ENCODE measurements around the gene ADAMTSL2. TPM values are rescaled to one million over a fixed set of nuclear protein-coding genes. Genes with fewer than 3 reads are reported as not detected.

ADAMTSL2 gene
- polyA plus RNA-seq, 1 of the 3 experiments (the other 2 are of a cell fraction) = 0.21 TPM

DNA sequence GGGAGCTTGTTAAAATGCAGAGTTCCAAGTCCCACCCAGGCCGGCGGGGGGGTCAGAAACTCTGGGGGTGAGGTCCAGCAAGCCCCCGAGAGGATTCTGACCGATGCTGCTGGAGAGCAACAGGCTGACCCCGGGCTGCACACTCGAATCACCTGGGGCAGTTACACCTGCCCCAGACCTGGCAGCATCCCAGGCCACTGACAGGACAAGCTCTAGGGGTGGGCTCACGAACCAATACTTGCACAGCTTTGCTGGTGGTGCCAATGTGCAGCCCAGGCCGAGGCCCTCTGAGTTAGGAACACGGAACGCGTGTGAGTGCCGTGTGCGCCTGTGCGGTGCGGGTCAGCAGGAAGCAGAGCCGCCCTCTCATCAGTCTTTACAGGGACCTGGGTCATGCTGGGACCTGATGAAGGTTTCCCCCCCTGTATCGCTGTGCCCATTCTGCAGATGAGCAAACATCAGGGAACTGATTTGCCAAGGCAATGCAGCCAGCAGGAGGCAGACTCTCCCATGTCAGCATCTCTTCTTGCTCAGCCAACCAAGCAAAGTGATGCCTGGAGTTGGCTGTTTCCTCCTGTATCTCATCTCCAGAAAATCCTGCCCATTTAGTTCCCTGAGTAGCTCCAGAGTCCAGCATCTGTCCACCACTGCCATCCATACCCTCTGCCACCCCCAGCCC, 58.4 kb downstream of the ADAMTSL2 start:
- Histone ChIP-seq H3K4me1 (ENCODE audit: control insufficient read depth in 1 of 2, insufficient read depth in 2 of 2, low read depth in 1 of 2, low read length in 1 of 2) (peaks cover 0 to 40% of the 10 kb centered on the region in 2 experiments; a peak in 1 of 4 replicates), H4K20me1 (ENCODE audit: insufficient read depth) (no peaks in the 10 kb centered on the region), H3K9ac (no peak overlapping the region), H3K36me3 (replicated peaks in 1 of 2; ENCODE audit: control insufficient read depth in 1 of 2, insufficient read depth in 2 of 2, low read length in 1 of 2) (no peaks in the 10 kb centered on the region), H3K27me3 (ENCODE audit: insufficient read depth) (no peaks in the 10 kb centered on the region), H3K27ac (ENCODE audit: low read depth in 2 of 2, low read length in 1 of 2) (peak overlapping the region in 1 of 2 experiments; percentile 64; a peak in 2 of 4 replicates), H3K9me3 (0 out of 2 replicates have a peak, but pooled peaks cover 8% of the 10 kb centered on the region), H3F3A (replicated peaks; ENCODE audit: insufficient read depth) (no peaks in the 10 kb centered on the region), H3K9me2 (no peaks in the 10 kb centered on the region), H2AFZ (ENCODE audit: low read depth) (no peak overlapping the region), H3K4me2 (no peak overlapping the region), H3K4me3 (ENCODE audit: low read depth in 2 of 2, low read length in 1 of 2) (no peak overlapping the region), H3K79me2 (ENCODE audit: insufficient read depth) (no peaks in the 10 kb centered on the region)
- POLR2A ChIA-PET = interaction anchor here (1.0 to 1.8 kb wide), 5 partner anchors 9 to 54 kb away, joined by 4 to 5 read pairs (median 4); partner anchors contain the start of gene DBH
- CTCF ChIA-PET = interaction anchor here (0.9 to 3.1 kb wide), 6 partner anchors 11 to 70 kb away, joined by 3 to 25 read pairs (median 4); no protein-coding TSS in a partner anchor
- WGBS (ENCODE audit: low lambda C conversion rate) = 94% methylated on average over 7 of the region's 17 CpGs
- DNase-seq = no peak
- TF ChIP-seq RAD21 (IDR thresholded peaks at IDR 0.05; ENCODE audit: low read length) (peak; percentile 48), FOXM1 (IDR thresholded peaks at IDR 0.05; ENCODE audit: low read depth) (no peak), FOXJ3 (CRISPR knock-in tag; IDR thresholded peaks at IDR 0.05) (no peak), MXI1 (IDR thresholded peaks at IDR 0.05; ENCODE audit: low read depth, low read length) (no peak), SMC3 (IDR thresholded peaks at IDR 0.05; ENCODE audit: low read depth, low read length) (peak; percentile 27; the same call in 1 of the 2 replicates), TAF1 (IDR thresholded peaks at IDR 0.05; ENCODE audit: borderline replicate concordance, low read depth, low read length) (no peak), EP300 (IDR thresholded peaks at IDR 0.05; ENCODE audit: borderline replicate concordance in 1 of 2, low read depth in 1 of 2, low read length in 1 of 2) (no peak)
- TF ChIP-seq, protein P1, sequence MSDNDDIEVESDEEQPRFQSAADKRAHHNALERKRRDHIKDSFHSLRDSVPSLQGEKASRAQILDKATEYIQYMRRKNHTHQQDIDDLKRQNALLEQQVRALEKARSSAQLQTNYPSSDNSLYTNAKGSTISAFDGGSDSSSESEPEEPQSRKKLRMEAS (IDR thresholded peaks at IDR 0.05; ENCODE audit: low read depth) = no peak
- TF ChIP-seq, protein P2, sequence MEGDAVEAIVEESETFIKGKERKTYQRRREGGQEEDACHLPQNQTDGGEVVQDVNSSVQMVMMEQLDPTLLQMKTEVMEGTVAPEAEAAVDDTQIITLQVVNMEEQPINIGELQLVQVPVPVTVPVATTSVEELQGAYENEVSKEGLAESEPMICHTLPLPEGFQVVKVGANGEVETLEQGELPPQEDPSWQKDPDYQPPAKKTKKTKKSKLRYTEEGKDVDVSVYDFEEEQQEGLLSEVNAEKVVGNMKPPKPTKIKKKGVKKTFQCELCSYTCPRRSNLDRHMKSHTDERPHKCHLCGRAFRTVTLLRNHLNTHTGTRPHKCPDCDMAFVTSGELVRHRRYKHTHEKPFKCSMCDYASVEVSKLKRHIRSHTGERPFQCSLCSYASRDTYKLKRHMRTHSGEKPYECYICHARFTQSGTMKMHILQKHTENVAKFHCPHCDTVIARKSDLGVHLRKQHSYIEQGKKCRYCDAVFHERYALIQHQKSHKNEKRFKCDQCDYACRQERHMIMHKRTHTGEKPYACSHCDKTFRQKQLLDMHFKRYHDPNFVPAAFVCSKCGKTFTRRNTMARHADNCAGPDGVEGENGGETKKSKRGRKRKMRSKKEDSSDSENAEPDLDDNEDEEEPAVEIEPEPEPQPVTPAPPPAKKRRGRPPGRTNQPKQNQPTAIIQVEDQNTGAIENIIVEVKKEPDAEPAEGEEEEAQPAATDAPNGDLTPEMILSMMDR (IDR thresholded peaks at IDR 0.05) = peak; percentile 12; the same call in 1 of the 2 replicates
- TF ChIP-seq, protein P3, sequence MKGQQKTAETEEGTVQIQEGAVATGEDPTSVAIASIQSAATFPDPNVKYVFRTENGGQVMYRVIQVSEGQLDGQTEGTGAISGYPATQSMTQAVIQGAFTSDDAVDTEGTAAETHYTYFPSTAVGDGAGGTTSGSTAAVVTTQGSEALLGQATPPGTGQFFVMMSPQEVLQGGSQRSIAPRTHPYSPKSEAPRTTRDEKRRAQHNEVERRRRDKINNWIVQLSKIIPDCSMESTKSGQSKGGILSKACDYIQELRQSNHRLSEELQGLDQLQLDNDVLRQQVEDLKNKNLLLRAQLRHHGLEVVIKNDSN (IDR thresholded peaks at IDR 0.05; ENCODE audit: borderline replicate concordance, low read depth) = no peak

DNA sequence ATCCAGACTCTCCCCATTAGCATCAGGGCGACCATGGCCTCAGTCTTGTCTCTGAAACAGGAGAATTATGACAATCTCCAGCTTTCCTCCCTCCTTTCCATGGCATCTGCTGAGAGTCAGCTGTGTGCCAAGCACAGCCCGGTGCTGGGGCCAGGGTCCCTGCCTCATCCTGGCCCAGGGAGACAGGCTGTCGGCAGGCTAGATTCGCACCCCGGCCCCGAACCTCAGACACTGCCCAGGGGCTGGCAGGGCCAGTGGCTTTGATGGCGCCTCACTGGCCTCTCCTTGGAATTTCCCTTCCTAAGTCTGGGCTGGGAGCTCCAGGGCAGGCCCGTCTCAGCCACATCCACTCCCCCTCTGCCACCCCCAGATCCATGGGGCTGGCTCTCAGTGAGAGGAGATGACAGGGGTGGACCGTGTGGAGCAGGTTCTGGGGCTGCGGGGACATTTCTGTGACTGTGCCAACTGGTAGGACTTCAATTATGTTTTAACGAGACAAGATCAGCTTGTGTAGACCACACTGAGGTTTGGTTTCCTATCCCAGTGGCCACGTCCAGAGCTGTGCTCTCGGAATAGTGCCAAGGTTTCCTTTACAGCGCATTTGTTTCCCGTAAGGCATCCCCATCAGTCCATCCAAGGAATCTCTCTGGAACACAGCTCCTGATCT, 59.2 kb downstream of the ADAMTSL2 start:
- no peaks in the 10 kb centered on the region for H3K36me3 ChIP-seq (replicated peaks in 1 of 2; ENCODE audit: control insufficient read depth in 1 of 2, insufficient read depth in 2 of 2, low read length in 1 of 2)

More for the DNA sequence above, 59.2 kb downstream of the ADAMTSL2 start:
- Histone ChIP-seq H3K4me3 (ENCODE audit: low read depth in 2 of 2, low read length in 1 of 2) (no peak overlapping the region), H3F3A (replicated peaks; ENCODE audit: insufficient read depth) (no peaks in the 10 kb centered on the region), H3K9me3 (0 out of 2 replicates have a peak, but pooled peaks cover 9% of the 10 kb centered on the region), H2AFZ (ENCODE audit: low read depth) (no peak overlapping the region), H3K79me2 (ENCODE audit: insufficient read depth) (no peaks in the 10 kb centered on the region), H3K4me2 (no peak overlapping the region), H4K20me1 (ENCODE audit: insufficient read depth) (no peaks in the 10 kb centered on the region), H3K9me2 (no peaks in the 10 kb centered on the region), H3K27ac (ENCODE audit: low read depth in 2 of 2, low read length in 1 of 2) (peak overlapping the region in 1 of 2 experiments; percentile 64; a peak in 2 of 4 replicates), H3K27me3 (ENCODE audit: insufficient read depth) (no peaks in the 10 kb centered on the region), H3K9ac (no peak overlapping the region), H3K4me1 (ENCODE audit: control insufficient read depth in 1 of 2, insufficient read depth in 2 of 2, low read depth in 1 of 2, low read length in 1 of 2) (peaks cover 0 to 37% of the 10 kb centered on the region in 2 experiments; a peak in 1 of 4 replicates)
- TF ChIP-seq SIN3A (IDR thresholded peaks at IDR 0.05; ENCODE audit: borderline replicate concordance, low read depth, low read length) (no peak), CHD2 (IDR thresholded peaks at IDR 0.05; ENCODE audit: low read length, partially characterized antibody) (no peak), ELF1 (IDR thresholded peaks at IDR 0.05) (no peak), RXRA (IDR thresholded peaks at IDR 0.05; ENCODE audit: borderline replicate concordance, low read depth) (no peak)
- ChIA-PET POLR2A (interaction anchor here (1.0 to 1.3 kb wide), 5 partner anchors 8 to 98 kb away, joined by 4 to 5 read pairs (median 4); no protein-coding TSS in a partner anchor), CTCF (interaction anchor here (0.9 to 3.1 kb wide), 8 partner anchors 10 to 69 kb away, joined by 3 to 25 read pairs (median 4); partner anchors contain the start of gene DBH)
- 71% methylated on average over 13 of the region's 15 CpGs for WGBS (ENCODE audit: low lambda C conversion rate)
- DNase-seq = no peak

Measured in SK-N-SH (cell line).